ENCODE results near the gene SENP2. TPM values are rescaled to one million over a fixed set of nuclear protein-coding genes. Genes with fewer than 3 reads are reported as not detected.
"Not testable (repeated sequence)": the region's sequence is repeated elsewhere in the genome, so short reads cannot be mapped to it uniquely, and the experiment has no call there.

Gene SENP2
- total RNA-seq, 4 donors from 2014 or later: 23.7 to 56.9 (median 30.6) TPM

DNA sequence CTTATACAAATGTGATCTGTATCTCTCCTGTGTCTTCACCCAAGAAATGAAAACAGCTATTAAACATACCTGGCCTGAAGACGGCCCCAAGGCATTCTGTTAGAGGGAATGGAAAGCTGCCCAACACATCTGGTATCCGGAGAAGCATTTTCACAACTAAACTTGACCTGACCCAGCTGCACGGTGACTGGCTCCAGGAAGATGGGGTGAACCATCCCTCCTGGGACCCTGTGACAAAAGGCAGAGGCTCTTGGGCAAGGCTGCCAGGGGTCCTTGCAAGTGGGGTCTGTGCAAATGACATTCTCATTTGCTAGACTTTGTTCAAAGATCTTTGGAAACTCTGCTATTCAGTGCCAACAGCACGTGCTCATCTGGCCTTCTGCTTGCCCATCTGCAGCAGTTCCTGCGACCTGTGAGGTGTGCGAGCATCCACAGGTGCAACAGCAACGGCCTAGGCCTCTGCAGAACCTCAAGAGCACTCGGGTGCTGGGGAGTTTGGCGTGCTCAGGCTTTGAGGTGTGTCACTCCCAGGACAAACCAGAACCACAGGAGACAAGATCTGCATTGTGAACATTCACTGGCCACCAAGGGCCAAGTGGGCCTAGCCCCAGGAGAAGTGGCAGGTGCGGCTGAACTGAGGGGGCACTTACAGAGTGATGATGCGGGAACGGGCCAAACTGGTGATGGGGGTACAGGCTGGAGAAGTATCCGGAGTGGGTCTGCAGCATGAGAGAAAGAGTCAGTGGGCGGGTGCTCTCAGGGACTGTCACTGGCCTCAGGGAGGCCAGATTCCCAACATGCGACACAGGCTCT, 71.8 kb downstream of the SENP2 start:
- TF ChIP-seq, protein P1, sequence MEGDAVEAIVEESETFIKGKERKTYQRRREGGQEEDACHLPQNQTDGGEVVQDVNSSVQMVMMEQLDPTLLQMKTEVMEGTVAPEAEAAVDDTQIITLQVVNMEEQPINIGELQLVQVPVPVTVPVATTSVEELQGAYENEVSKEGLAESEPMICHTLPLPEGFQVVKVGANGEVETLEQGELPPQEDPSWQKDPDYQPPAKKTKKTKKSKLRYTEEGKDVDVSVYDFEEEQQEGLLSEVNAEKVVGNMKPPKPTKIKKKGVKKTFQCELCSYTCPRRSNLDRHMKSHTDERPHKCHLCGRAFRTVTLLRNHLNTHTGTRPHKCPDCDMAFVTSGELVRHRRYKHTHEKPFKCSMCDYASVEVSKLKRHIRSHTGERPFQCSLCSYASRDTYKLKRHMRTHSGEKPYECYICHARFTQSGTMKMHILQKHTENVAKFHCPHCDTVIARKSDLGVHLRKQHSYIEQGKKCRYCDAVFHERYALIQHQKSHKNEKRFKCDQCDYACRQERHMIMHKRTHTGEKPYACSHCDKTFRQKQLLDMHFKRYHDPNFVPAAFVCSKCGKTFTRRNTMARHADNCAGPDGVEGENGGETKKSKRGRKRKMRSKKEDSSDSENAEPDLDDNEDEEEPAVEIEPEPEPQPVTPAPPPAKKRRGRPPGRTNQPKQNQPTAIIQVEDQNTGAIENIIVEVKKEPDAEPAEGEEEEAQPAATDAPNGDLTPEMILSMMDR (IDR thresholded peaks at IDR 0.05): no peak
- DNase-seq (ENCODE audit: low spot score) (no peak), ATAC-seq (ENCODE audit: low FRiP score) (no peak)

DNA sequence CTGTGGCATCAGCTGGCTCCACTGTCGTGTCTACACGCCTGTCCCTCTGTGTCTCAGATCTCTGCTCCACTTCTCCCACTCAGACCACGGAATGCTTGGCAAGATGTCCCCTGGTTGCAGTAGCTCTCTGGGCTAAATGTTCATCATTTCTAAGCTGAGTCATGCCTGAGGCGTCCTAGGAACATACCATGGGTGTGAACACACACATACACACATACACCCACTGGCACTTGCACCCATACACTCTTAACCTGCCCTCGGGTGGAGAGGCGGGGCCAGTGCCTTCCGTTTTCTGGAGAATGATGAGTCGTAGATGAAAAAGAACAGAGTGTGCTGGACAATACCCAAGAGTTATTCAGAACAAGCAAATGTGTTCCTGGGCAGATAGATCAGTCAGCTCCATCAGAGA, 72.4 kb downstream of the SENP2 start:
- ATAC-seq (ENCODE audit: low FRiP score) (peak; percentile 80), DNase-seq (ENCODE audit: low spot score) (peak; percentile 73)
- TF ChIP-seq, protein P1 (IDR thresholded peaks at IDR 0.05): no peak

DNA sequence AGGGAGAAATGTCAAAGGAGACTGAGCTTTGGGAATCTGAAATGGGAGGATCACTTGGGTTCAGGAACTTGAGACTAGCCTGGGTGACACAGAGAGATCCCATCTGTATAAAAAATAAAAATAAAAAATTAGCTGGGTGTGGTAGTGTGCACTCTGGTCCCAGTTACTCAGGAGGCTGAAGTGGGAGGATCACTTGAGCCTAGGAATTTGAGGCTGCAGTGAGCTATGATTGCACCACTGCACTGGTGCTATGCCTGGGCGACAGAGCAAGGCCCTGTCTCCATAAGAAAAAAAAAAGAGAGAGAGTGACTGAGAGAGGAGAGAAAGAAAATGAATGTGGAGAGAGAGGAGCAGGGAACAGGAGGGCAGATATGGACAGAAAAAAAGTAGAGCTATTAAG, 72.8 kb downstream of the SENP2 start:
- peak; percentile 9 for ATAC-seq (ENCODE audit: low FRiP score)
- DNase-seq (ENCODE audit: low spot score): no peak
- TF ChIP-seq, protein P1 (IDR thresholded peaks at IDR 0.05): no peak

DNA sequence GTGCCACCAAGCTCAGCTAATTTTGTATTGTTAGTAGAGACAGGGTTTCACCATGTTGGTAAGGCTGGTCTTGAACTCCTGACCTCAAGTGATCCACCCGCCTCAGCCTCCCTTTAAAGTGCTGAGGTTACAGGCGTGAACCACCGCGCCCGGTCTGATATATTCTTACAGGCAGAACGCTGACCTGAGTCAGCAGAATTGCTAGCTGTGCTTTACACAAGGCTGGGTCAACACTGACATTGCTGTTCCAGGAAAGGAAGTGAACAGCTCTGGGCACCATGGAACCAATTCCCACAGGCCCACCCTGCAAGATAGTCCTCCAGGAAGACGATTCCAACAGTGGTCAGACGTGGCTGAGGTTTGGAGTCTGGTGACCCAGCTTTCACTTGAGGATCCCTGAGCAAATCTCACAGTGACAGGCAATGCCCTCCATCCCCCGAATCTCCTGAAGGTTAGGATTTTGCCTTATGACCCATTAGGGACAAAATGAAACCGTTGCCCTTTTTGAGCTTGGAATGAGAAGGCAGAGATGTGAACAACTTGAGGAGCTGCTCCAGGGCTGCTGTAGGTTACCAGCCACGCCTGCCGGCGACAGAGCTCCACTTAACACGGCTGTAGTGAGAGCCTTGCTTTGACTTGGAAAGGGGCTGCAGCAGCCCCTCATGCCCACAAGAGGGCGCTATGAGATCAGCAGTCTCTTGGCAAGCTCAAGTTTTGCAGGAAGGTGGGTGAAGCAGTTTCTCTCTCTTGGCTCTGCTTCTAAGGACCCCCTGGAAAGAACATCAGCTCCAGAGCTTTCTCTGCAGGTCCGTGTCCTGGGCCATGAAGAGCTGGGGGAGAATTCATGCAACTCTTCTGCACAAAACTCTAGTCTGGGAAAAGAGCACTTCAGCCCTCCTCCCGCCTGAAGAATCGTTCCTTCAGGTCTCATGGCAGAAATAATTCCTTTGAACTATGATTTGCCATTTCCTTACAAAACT, 74.1 kb downstream of the SENP2 start:
- no peak for ATAC-seq (ENCODE audit: low FRiP score)
- TF ChIP-seq, protein P1 (IDR thresholded peaks at IDR 0.05): peak in 2 of 3 donors; percentile 84 to 85
- peak; percentile 52 for DNase-seq (ENCODE audit: low spot score)

DNA sequence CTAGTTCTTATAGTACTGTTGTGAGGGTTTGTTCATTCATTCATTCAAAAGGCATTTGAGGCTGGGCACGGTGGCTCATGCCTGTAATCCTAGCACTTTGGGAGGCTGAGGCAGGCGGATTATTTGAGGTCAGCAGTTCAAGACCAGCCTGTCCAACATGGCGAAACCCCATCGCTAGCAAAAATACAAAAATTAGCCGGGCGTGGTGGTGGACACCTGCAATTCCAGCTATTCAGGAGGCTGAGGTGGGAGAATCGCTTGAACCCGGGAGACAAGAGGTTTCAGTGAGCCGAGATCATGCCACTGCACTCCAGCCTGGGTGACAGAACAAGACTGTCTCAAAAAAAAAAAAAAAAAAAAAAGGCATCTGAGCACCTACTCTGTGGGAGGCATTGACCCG, 75.2 kb downstream of the SENP2 start:
- ATAC-seq (ENCODE audit: low FRiP score); DNase-seq (ENCODE audit: low spot score): not testable (repeated sequence)

DNA sequence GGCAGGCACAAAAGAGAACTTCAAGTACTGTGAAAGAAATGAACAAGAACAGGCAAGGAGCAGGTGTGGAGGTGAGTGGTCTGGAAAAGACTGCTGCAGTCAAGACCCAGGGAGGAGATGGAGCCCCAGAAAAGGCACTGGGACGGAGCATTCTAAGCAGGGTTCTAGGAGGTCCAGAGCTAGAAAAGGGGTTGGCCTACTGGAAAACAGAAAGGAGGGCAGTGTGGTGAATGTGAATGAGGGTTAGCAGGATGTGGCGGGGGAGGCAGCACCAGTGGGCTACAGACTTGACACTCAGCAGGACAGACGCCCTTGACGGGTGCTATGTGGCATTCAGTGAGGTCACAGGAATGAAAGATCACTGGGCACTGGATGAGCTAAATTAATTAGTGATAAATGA, 75.7 kb downstream of the SENP2 start:
- ATAC-seq (ENCODE audit: low FRiP score) (no peak), DNase-seq (ENCODE audit: low spot score) (no peak)
- TF ChIP-seq, protein P1 (IDR thresholded peaks at IDR 0.05): no peak

DNA sequence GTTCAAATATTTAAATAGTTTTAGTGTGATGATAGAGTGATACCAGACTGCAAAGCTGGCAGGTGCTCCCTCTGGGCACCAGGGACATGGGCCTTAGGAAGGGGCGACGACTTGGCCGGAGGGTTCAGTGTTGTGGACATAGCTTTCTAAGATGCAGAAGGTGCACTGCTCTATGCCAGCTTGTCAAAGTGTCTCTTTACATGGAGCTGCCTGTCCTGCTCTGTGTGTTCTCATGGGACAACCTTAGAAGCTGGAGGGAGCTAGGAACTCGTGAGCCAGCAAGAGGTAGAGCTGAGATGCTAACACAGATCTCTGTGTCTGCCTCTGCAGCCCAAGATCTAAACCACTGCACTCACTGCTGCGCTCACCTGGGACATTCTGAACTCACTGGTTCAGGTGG, 77.8 kb downstream of the SENP2 start:
- ATAC-seq (ENCODE audit: low FRiP score) (no peak), DNase-seq (ENCODE audit: low spot score) (no peak)
- TF ChIP-seq, protein P1 (IDR thresholded peaks at IDR 0.05): no peak

Measured in omental fat pad (tissue), 4 donors.